GM12892 (cell line): Measurements from ENCODE around the gene KCTD17.

ENCODE experiments used
- POLR2A ChIP-seq: IDR thresholded peaks from 2 replicates; pipeline ENCODE4 v1.6.1; 2011; ENCODE audit warnings: low read depth, low read length, control low read depth
- POLR2AphosphoS5 ChIP-seq: IDR thresholded peaks from 2 replicates; pipeline ENCODE4 v1.6.1; 2011; ENCODE audit warnings: low read depth, low read length, control low read depth
- TAF1 ChIP-seq: IDR thresholded peaks from 2 replicates; pipeline ENCODE4 v1.6.1; 2011; ENCODE audit warnings: low read depth, mild to moderate bottlenecking, control low read depth, low read length, borderline replicate concordance

DNA sequence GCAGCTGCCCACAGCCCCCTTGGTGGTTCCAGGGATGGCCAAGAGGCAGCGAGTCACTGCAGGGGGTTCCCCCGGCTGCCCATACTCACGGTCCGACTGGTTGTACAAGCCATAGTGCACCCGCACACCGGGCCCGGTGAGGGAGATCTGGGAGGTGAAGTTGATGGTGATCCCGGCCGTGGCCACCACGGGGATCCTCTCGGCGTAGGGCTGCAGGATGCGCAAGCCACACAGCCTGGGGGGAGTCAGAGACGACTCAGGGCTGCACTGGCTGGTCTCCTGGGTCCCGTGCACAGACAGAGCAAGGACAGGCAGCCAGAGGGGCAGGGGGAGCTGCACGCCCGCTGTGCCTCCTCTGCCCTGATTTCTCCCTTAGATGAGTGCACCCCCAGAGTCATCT, 23.5 kb downstream of the KCTD17 start:
- no peak for TF ChIP-seq POLR2A
- TF ChIP-seq POLR2AphosphoS5, result no peak
- TF ChIP-seq TAF1, result no peak
